Measurements from ENCODE around the gene KLHL6.

GRCh38 chr3:183517607-183518006 lies 37.9 kb downstream of the KLHL6 start:
- TF ChIP-seq ZBTB1 (CRISPR knock-in tag; IDR thresholded peaks at IDR 0.05; ENCODE audit: borderline replicate concordance) (no peak), PHB2 (IDR thresholded peaks at IDR 0.05; ENCODE audit: partially characterized antibody) (no peak), ZNF230 (CRISPR knock-in tag; IDR thresholded peaks at IDR 0.05) (no peak), ZMYM2 (CRISPR knock-in tag; IDR thresholded peaks at IDR 0.05) (no peak), SAFB2 (CRISPR knock-in tag; IDR thresholded peaks at IDR 0.05; ENCODE audit: borderline replicate concordance, low read depth) (no peak)

Data from HepG2 (cell line).